ENCODE data around the gene AKAP13. TPM values are rescaled to one million over a fixed set of nuclear protein-coding genes. Genes with fewer than 3 reads are reported as not detected.
"Not testable (repeated sequence)": the region's sequence is repeated elsewhere in the genome, so short reads cannot be mapped to it uniquely, and the experiment has no call there.

The AKAP13 gene
- polyA plus RNA-seq, 3 donors, result 42.2 to 83.3 (median 49.0) TPM

GRCh38 chr15:85532689-85533088 is 152.3 kb downstream of the AKAP13 start:
- no peak overlapping the region for H3K27ac ChIP-seq (ENCODE audit: low read depth, low read length)
- WGBS, 3 donors, result 35 to 89% (median 65%) methylated on average over 3 of the region's 3 CpGs

DNA sequence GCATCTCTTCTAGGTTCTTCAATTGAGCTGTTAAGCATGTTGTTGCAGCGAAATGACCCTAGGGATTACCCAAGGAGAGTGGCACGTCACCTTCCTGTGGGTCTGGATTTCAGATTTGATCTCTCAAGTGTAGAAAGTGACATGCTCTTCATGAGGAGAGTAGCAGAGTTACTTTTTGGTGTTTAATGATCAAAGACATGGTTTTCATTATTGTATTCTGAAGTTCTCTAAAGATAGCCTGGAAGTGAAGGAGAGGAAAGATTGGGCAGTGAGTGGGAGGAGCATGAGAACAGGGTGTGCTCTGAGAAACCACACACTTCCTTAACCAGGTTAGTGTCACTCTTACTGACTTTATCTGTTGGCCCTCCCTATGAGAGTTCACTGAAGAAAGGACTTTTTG is 153.6 kb downstream of the AKAP13 start:
- no peak overlapping the region for H3K27ac ChIP-seq (ENCODE audit: low read depth, low read length)
- WGBS, 3 donors, result 51 to 95% (median 64%) methylated on average over 2 of the region's 2 CpGs

DNA sequence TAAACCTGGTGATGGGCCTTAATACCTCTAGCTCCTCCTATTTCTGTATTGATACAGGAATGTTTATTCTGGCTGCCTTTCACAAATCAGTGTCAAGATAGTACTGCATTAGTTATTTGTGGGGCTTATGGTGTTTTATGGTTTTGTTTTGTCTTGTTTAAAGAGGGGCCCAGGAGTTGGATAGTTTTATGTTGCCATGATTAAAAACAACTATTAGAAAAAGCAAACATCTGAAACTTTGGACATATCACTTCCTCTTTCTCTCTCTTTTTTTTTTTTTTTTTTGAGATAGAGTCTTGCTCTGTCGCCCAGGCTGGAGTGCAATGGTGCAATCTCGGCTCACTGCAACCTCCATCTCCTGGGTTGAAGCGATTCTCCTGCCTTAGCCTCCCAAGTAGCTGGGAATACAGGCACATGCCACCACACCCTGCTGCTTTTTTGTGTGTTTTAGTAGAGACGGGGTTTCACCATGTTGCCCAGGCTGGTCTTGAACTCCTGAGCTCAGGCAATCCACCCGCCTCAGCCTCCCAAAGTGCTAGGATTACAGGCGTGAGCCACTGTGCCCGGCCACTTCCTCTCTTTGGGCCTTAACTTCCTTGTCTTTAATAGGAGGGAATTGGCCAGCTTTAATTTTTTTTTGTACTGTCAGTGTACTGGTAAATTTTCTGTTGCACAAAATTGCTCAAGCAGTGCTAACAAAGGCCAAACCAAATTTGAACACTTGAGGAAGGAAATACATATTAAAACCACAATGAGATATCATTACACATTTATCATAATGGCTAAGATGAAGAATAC is 155.3 kb downstream of the AKAP13 start:
- not testable (repeated sequence) for H3K27ac ChIP-seq (ENCODE audit: low read depth, low read length)
- 48 to 81% (median 51%) methylated on average over 7 of the region's 7 CpGs for WGBS, 3 donors

DNA sequence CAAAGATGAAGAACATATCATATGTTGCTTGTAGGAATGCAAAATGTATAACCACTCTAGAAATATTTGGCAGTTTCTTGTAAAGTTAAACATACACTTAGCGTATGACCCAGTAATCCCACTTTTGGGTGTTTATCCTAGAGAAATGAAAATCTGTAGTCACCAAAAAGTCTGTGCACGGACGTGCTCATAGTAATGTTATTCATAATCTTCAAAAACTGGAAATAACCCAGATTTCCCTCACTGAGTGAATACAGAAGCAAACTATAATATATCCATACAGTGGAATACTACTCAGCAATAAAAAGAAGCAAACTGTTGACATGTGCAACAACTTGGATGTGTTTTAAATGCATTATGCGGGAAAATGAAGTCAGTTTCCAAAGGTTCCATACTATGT is 155.9 kb downstream of the AKAP13 start:
- 69 to 94% (median 82%) methylated on average over 4 of the region's 4 CpGs for WGBS, 3 donors
- no peak overlapping the region for H3K27ac ChIP-seq (ENCODE audit: low read depth, low read length)

GRCh38 chr15:85539491-85539890 is 159.1 kb downstream of the AKAP13 start:
- H3K27ac ChIP-seq (ENCODE audit: low read depth, low read length), result no peak overlapping the region

DNA sequence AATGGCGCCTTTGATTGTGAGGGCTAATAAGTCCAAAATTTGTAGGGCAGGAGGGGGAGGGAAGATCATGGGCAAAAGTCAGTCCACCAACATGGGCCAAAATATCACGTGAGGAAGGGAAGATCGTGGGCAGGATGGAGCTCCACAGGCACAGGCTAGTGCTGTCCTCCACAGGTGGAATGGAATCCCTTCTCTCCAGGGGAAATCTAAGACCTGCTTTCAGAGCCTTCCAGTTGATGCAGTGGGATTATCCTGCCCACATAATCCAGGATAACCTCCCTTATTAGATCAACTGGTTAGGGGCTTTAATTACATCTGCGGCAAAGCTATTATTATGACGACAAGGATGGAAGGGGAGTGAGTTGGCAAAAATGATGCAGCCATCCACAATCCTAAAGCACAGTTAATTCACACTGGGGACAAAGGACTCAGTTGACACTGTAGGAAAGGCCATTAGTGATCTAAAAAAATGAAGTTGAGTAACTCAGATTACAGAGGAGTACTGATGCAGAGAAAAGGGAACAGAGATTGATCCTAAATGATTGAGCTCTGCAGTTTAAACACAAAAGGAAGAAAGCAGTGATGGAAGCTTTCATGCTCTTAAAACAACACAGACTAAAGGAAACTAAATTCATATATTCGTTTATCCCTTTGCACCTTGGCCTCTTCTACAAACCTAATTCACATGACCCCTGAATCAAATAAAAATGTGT is 159.8 kb downstream of the AKAP13 start:
- WGBS, 3 donors, result 94% methylated on average over 6 of the region's 6 CpGs

GRCh38 chr15:85541744-85542143 is 161.3 kb downstream of the AKAP13 start:
- WGBS, 3 donors, result 58 to 83% (median 75%) methylated on average over 1 of the region's 1 CpG
- no peak overlapping the region for H3K27ac ChIP-seq (ENCODE audit: low read depth, low read length)

More for the DNA sequence above, 159.8 kb downstream of the AKAP13 start:
- no peak overlapping the region for H3K27ac ChIP-seq (ENCODE audit: low read depth, low read length)

DNA sequence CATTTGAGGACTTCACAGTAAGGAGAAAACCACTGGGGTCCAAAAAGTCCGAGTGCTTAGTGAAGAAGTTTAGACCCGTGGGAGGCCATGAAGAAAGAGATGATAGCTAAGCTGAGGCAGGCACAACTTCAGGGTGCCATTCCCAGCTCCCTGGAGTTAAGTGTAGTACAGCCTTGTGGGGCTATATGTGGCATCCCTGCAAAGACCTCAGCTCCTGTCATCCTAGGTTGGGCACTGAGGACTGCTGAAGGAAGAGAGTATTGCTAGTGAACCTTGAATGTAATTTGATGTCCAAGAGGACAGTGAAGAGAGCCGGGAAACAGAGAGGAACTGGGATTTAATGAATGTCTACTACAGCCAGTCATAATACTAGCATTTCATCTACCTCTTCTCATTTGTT is 162.1 kb downstream of the AKAP13 start:
- H3K27ac ChIP-seq (ENCODE audit: low read depth, low read length), result no peak overlapping the region
- WGBS, 3 donors, result 78 to 90% (median 89%) methylated on average over 3 of the region's 3 CpGs

DNA sequence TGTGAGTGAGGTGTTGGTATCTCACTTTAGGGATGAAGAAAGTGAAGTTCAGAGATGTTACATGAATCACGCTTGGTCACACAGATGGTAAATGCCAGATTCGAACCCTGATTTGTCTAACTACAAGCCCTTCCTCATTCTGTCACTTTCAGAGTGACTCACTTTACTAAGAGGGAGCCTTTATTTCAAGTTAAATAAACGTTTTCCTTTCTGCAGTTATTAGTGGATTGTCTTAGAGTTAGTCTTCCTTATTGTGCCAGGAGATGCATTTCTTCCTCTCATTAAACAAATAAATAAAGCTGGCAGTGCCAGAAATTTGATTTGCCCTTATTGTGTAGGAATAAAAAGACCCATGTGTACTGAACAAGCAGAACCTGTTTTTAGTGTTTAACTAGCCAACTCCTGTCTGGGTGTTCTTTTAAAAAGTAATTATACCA is 162.5 kb downstream of the AKAP13 start:
- WGBS, 3 donors, result 43 to 58% (median 47%) methylated on average over 3 of the region's 3 CpGs
- no peak overlapping the region for H3K27ac ChIP-seq (ENCODE audit: low read depth, low read length)

DNA sequence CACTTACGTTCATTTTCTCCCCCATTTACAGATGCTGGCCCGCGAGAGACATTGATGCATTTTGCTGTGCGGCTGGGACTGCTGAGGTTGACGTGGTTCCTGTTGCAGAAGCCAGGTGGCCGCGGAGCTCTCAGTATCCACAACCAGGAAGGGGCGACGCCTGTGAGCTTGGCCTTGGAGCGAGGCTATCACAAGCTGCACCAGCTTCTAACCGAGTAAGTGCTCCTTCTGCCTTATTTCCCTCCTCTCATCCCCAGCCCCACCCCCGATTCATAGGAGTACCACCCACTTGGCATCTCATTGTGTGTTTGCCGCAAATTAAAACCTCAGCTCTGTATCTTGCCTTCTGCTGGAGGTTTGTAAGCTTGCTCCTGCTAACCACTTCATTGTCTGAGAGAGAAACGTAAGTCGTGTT is 163.3 kb downstream of the AKAP13 start:
- H3K27ac ChIP-seq (ENCODE audit: low read depth, low read length), result peak overlapping the region; percentile 29
- WGBS, 3 donors, result 10 to 28% (median 23%) methylated on average over 15 of the region's 15 CpGs

GRCh38 chr15:85545185-85545584 is 164.8 kb downstream of the AKAP13 start:
- peak overlapping the region; percentile 15 for H3K27ac ChIP-seq (ENCODE audit: low read depth, low read length)
- 45 to 83% (median 53%) methylated on average over 1 of the region's 1 CpG for WGBS, 3 donors

DNA sequence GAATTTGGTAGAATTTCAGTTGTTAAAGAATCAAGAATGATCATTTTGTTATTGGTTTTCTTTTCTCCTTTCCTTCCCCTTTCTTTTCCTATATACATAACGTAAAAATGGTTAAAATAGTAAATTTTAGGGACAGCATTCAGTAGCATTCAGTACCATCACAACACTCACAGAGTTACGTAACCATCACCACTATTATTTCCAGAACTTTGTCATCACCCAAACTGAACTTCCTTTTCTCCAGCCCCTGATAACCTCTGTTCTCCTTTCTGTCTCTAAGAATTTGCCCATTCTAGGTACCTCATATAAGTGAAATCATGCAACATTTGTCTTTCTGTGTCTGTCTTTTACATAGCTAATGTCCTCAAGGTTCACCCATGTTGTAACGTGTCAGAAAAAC is 165.3 kb downstream of the AKAP13 start:
- H3K27ac ChIP-seq (ENCODE audit: low read depth, low read length), result no peak overlapping the region
- WGBS, 3 donors, result 48 to 89% (median 50%) methylated on average over 3 of the region's 3 CpGs

DNA sequence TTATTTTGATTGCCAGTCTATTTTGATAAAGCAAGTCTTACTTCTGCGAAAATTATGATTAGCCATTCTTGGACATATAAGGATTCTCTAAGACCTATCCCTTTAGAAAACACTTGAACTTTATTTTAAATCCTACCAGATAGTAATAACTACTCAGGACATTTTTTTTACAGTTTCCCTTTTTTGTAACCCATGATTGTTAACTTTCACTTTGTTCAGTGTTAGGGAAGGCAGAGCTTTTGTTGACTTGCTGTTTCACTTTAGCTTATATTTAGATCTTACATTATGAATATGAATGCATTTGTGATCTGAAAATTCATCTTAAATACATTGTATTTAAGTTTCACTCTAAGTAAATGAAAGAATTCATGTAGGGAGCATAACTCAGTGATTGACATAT is 167.0 kb downstream of the AKAP13 start:
- H3K27ac ChIP-seq (ENCODE audit: low read depth, low read length), result no peak overlapping the region
- 66 to 98% (median 94%) methylated on average over 1 of the region's 1 CpG for WGBS, 3 donors

DNA sequence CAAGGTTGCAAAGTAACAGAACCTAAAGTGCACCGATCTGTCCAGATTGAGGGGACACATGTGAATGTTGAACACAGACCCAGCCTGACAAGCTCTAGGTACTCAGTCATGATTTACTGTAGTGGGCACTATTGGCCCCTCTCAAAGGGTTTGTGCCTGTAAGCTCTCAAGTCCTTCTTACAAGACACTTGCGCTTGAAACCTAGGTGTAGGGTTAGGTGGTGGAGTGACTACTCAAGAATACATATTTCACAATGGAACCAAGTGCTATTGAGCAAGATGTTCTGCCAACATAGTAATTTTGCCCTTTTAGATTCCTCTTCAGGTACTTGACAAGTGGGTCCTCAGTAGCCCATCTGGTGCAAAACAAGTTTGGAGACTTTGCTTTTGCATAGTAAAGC is 169.9 kb downstream of the AKAP13 start:
- no peak overlapping the region for H3K27ac ChIP-seq (ENCODE audit: low read depth, low read length)
- 71 to 87% (median 83%) methylated on average over 2 of the region's 2 CpGs for WGBS, 3 donors

DNA sequence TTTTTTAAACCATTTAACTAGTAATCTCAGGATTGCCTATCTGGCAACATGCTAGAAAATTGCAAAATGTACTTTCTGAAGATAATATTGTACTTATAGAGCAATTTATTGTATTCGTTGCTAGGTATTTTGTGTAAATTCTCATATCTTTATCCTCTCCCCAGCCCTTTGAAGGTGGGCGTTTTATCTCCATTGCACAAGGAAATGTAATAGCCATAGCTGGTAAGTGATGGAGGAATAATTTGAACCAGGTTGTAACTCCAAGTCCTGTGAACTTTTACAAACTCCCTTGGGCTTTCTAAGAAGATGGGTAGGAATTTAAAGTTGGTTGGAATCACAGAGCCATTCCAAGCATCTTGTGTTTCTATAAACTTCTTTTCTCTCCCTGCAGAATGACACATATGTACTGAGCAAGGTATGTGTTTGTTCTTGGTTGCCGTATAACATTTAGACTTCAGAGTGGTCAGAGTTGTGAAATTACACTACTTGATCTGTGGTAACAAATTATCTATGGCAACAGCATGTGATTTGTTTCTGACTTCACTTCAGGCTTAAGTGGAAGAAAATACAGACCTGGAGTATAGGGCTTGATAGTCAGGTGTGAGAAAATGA is 170.9 kb downstream of the AKAP13 start:
- no peak overlapping the region for H3K27ac ChIP-seq (ENCODE audit: low read depth, low read length)
- 41 to 61% (median 52%) methylated on average over 3 of the region's 3 CpGs for WGBS, 3 donors

DNA sequence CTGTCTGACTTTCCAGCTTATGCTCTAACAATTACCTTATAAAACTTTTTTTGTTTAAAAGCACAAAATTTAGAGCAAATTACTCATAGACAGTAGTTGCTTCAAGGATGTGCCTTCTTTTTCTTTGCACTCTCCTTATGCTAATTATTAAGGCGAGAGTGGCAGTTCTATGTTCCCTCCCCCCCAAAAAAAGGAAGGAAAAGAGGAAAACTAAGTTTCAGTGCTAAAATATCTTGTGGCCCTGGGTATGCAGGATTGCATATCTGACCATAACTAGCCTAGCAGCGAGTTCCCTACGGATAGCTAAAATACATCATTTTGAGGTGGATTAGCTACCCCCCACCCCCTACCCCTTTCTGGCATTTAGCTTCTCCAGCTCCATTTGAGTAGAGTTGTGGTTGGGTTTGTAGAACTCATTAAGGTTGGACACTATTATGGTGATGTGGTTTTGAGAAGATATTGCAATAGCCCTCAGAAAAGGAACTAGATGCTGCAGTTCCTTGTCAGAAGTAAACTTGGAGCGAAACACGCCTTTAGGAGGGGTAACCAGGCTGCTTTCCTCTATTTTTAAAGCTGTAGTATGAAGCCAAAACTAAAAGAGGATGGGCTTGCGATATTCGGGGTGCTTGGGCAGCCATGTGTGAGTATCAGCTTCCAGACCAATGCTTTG is 174.6 kb downstream of the AKAP13 start:
- WGBS, 3 donors, result 59 to 93% (median 73%) methylated on average over 7 of the region's 7 CpGs
- H3K27ac ChIP-seq (ENCODE audit: low read depth, low read length), result no peak overlapping the region

GRCh38 chr15:85555875-85556617 is 175.6 kb downstream of the AKAP13 start:
- WGBS, 3 donors, result 77 to 89% (median 79%) methylated on average over 5 of the region's 5 CpGs
- H3K27ac ChIP-seq (ENCODE audit: low read depth, low read length), result no peak overlapping the region

GRCh38 chr15:85556618-85556895 is 176.2 kb downstream of the AKAP13 start:
- 98 to 100% (median 98%) methylated on average over 2 of the region's 2 CpGs for WGBS, 3 donors

More at GRCh38 chr15:85556618-85556895, 176.2 kb downstream of the AKAP13 start:
- no peak overlapping the region for H3K27ac ChIP-seq (ENCODE audit: low read depth, low read length)

Measured in adipose tissue (tissue), 3 donors.